Non-pigmented ciliary epithelial cell (primary cell): Measurements from ENCODE around the gene EAF1.
"Not testable (repeated sequence)": the region's sequence is repeated elsewhere in the genome, so short reads cannot be mapped to it uniquely, and the experiment has no call there.

Experiments
- DNase-seq: peaks from one replicate; pipeline ENCODE4 v3.0.0-alpha.2; 2010; ENCODE audit warnings: low read depth

The EAF1 gene

DNA sequence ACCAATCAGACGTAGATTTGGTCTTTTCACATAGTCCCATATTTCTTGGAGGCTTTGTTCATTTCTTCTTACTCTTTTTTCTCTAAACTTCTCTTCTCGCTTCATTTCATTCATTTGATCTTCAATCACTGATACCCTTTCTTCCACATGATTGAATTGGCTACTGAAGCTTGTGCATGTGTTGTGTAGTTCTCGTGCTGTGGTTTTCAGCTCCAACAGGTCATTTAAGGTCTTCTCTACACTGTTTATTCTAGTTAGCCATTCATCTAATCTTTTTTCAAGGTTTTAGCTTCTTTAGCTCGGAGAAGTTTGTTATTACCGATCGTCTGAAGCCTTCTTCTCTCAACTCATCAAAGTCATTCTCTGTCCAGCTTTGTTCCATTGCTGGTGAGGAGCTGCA, 57.2 kb downstream of the EAF1 start:
- DNase-seq = not testable (repeated sequence)

DNA sequence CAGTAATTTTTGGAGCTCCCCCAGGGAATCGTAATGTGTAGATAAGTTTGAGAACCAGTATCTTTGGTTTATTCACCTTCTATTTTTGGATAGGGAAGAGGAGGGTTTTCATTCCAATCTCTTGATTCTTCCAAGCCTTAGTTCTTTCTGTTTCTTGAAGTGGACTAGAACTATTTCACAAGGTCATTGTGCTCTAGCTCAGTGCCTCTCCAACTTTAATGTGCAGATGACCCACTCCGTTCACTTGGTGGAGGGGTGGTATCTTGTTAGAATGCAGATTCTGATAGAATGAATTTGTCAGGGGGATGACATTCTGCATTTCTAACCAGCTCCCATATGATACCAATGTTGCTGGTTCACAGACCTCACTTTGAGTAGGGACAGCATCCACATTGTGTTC, 58.6 kb downstream of the EAF1 start:
- DNase-seq = no peak

DNA sequence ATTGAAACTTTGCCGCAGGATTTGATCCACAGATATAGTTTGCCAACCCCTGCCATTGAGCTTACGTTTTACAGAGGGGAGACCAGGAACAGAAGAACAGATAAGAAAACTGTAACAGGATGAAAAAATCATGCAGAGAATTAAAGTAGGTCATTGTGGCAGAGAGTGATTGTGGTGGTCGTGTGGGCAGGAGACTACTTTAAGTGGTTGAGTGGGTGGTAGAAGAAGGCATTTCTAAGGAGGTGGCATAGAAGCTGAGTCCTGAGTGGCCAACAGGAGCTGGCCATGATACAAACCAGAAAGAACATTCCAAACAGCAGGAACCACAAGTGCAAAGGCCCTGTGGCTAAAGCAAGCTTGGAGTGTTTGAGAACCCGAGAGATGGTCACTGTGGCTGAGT, 59.6 kb downstream of the EAF1 start:
- DNase-seq = no peak

DNA sequence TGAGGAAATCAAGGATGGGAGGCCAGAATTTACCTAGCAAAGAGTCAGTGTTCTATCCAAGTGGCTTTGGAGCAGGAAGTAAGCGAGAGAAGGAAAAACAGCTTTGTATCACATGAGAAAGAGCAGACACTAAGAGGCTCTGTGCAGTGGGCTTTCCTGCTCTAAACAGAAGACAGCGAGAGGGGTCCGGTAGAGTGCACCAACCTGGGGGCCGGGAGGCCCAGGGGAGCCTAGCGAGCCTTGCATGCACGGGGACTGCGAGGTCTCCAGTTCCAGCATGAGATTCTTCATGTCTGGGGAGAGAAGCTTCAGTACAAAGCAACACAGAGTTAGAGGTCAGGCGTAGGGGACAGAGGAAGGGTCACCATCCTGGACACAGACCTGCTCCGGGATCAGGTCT, 60.6 kb downstream of the EAF1 start:
- no peak for DNase-seq

DNA sequence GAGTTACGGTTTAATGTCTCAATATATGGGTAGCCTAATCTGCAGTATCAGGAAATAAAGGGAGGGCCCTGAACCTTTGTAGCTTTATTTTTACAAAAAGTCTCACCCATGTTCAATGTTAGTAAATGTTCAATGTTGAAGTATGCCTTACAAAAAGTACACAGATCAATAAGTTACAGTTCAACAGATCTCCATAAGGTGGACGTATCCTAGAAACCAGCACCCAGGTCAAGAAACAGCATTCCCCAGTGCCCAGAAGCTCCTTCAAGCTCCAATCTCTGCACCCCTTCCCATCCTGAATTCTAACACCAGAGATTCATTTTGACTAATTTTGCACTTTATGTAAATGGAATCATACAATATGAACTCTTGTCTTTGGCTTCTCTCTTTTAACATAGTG, 62.8 kb downstream of the EAF1 start:
- no peak for DNase-seq

DNA sequence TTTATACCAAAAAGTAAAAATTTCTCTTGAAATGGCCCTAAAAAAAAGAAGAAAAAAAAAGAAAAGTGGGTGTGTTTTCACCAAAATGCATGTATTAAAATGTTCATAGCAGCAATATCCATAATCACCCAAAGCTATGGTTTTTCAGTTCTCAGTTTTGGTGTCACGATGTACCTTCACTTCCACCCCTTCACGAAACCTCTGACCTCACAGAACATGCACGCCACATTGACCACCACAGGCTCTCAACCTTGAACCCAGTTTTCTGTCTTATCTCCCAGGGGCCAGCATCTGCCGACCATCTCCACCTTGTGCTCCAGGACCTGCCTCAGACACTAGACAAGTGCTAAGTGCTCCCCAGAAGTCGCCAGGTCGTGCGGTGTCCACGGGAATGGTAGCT, 63.7 kb downstream of the EAF1 start:
- DNase-seq = no peak
